Stimulated activated naive CD4-positive, alpha-beta T cell (primary cell): ENCODE measurements around the gene NDUFA3.

ENCODE experiments used
- DNase-seq, 6 experiments: peaks; one replicate each; lab custom pipeline; 2025; lab: John Stamatoyannopoulos, UW

The NDUFA3 gene

DNA sequence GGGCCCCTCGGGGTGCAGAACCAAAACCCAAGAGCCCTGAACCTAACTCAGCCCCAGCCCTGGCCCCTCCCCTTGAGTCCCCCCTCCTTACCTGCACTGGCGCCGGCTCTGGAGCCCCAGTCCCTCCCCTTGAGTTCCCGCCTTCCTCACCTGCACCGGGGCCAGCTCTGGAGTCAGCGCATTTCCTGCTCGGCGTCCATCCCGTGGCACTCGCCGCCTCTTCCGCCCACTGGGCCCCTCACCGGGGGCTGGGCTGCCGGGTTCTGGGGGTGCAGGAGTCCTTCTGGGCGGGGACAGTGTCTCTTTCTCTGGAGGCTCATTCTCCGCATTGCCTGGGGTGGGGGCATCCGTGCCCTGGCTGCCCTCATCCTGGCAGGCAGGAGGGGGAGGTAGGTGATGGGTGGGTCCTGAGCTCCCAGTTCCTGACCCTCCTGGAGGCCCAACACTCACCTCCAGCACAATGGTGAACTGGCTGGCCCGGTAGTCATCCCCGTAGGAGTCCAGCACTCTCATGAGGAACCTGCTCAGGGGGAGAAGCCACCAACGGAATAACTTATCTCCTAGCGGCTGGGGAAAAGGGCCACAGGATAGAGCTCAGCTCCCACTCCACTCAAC lies 5.3 kb downstream of the NDUFA3 start:
- DNase-seq, result no peak

GRCh38 chr19:54108496-54108895 lies 5.8 kb downstream of the NDUFA3 start:
- no peak for DNase-seq

- no peak for DNase-seq
These were observed 7.0 kb downstream of the NDUFA3 start for GRCh38 chr19:54109651-54110050.

DNA sequence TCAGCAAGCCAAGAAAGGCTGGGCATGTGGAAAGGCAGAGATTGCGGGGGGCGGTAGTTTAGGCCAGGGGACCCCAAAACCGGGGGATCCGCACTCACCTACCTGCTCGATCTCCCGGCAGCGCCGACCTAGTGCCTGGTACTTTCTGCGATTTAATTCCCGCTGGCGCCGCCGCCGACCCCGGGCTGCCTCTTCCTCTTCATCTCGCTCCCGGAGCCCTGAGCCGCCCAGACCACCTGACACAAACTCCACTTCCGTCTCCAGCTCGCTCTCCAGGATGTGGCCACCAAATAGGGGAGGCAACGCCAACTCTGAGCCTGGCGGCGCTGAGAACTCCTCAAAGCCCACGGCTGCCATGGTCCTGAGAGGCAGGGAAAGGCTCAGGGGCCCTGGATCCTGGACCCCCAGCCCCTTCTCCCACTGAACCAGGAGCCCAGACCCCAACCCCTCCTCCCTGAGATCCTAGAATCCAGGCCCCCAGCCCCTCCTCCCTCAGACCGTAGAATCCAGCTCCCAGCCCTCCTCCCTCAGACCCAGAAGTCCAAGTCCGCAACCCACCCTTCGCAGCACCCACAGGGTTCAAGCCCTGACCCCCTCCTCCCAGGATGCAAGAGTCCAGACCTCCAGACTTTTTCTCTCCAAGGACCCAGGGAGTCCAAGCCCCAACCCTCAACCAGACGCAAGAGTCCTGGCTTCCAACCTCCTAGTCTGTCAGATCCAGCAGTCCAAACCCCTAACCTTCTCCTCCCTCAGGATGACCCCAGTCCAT lies 11.9 kb downstream of the NDUFA3 start:
- peak in 5 of 6 experiments; percentile 23 to 47 (median 27) for DNase-seq

DNA sequence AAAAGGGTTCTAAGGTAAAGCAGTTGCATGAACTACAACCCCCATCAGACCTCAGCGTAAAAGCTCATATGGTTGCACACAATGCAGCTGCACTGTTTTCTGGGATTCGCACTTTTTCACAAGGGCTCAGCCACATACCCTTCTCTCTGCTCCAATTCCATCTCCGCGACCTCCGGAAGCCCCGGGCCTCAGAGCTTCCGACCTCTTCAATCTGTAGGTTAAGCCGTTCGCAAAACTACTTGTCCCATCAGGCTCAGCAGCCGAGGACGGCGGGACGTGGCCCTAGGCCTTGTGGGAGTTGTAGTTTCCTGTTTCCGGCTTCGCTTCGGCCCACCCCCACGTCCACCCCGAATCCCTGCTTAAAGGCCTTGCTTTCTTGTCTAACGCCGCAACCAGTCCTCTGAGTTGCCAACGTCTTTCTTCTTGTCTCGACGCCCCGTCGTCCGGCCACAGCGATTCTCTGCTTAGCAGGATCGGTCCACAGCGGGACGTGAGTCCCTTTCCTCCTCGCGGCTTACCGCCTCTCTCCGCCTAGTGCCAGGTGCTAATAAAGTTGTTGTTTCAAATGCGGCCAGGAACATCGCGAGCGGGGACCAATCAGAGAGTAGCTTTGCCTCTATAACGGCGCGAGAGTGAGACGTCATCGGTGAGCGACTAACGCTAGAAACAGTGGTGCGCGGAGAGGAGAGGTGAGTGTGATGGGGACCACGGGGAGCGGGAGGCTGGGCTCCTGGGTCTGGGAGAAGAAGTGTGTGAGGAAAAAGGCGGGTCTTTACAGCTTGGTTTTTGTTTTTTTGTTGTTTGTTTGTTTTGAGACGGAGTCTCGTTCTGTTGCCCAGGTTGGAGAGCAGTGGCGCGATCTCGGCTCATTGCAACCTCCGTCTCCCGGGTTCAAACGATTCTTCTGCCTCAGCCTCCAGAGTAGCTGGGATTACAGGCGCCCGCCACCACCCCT lies 12.7 kb downstream of the NDUFA3 start, which contains the start of the genes PRPF31 and TFPT:
Gene PRPF31 (plus strand): TSS at position 646 of the 955 bp plus-strand sequence. CDS start 2,525 bp downstream, outside the sequence.
Gene TFPT (minus strand): TSS at position 549 of the 955 bp plus-strand sequence. CDS start 388 bp downstream, at position 161.
- peak; percentile 92 to 99 (median 96) for DNase-seq

DNA sequence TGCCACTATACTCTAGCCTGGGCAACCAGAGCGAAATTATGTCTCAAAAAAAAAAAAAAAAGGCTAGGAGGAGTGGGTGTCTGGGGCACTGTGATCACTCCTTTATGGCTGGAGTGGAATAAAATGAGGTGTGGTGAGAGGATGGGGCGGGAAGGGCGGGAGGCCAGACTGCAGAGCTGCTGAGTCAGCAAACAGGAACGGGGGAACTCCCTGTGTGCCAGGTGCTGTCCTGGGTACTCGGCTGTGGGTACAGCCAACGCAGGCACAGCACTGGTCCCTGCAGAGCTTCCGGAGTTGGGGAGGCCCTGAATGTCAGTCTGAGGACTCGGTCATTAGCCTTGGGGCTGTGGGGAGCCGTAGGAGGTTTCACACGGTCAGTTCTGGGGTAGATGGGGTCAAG lies 18.6 kb downstream of the NDUFA3 start:
- DNase-seq, result no peak

DNA sequence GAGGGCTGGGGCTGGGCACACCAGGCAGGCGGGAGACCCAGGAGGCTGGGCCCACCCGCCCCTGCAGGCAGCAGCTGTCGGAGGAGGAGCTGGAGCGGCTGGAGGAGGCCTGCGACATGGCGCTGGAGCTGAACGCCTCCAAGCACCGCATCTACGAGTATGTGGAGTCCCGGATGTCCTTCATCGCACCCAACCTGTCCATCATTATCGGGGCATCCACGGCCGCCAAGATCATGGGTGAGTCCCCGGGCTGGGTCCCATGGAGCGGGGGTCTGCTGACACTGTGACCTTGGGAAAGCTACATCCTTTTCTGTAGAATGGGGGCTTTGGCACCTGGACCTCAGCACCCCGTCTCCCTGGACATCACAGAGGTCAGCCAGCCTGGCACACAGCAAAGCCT lies 21.0 kb downstream of the NDUFA3 start:
- DNase-seq, result no peak

DNA sequence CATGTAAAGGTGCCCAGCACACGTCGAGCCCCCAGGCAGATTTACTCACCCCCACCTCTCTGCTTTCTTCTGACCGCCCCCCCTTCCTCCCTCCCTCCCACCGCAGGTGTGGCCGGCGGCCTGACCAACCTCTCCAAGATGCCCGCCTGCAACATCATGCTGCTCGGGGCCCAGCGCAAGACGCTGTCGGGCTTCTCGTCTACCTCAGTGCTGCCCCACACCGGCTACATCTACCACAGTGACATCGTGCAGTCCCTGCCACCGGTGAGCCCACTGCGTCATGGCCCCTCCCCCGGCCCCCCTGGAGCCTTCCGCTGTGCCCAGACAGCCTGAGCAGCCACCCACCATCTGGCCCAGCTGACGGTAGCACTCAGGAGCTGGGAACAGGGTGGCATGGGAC lies 21.7 kb downstream of the NDUFA3 start:
- DNase-seq, result no peak

DNA sequence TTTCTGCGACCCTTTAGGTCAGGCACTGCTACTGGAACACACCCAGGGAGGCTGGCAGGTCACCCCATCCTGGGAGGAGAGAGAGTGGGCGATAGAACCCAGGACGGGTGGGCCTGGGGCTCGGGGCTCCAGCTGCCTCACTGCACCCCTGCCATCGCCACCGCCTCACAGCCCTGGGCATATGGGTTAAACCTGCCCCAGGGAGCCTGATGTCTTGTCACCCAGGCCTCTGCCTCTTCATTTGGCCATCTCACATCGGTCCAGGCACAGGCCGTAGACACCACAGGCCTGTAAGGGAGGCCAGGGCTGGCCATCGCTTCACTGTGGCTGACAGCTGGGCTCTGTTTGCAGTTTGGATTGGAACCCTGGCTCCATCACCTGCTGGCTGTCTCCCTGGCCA lies 23.1 kb downstream of the NDUFA3 start:
- no peak for DNase-seq

GRCh38 chr19:54127688-54128440 lies 25.2 kb downstream of the NDUFA3 start:
- no peak for DNase-seq

- DNase-seq, result no peak
These were observed 25.7 kb downstream of the NDUFA3 start for GRCh38 chr19:54128441-54128725.

GRCh38 chr19:54128796-54129616 lies 26.4 kb downstream of the NDUFA3 start:
- no peak for DNase-seq

GRCh38 chr19:54129617-54129996 lies 27.0 kb downstream of the NDUFA3 start:
- DNase-seq, result no peak

- peak in 2 of 6 experiments; percentile 34 to 63 for DNase-seq
These were observed 30.8 kb downstream of the NDUFA3 start for GRCh38 chr19:54133312-54133956.

DNA sequence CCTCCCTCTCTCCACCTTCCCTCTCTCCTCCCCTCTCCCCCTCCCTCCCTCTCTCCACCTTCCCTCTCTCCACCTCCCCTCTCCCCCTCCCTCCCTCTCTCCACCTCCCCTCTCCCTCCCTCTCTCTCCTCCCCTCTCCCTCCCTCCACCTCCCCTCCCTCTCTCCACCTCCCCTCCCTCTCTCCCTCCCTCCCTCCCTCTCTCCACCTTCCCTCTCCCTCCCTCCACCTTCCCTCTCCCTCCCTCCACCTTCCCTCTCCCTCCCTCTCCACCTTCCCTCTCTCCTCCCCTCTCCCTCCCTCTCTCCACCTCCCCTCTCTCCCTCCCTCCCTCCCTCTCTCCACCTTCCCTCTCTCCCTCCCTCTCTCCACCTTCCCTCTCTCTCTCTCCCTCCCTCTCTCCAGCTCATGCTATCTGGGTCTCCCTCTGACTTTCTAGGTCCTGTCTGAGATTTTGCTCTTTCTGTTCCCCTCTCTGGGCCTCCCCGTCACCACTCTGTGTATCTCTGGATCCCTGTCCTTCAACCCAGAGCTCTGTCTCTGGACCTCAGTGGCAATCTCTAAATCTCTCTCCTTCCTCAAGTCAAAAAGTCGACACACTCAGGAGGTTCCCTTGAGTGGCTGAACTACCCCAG lies 31.4 kb downstream of the NDUFA3 start:
- DNase-seq, result no peak

DNA sequence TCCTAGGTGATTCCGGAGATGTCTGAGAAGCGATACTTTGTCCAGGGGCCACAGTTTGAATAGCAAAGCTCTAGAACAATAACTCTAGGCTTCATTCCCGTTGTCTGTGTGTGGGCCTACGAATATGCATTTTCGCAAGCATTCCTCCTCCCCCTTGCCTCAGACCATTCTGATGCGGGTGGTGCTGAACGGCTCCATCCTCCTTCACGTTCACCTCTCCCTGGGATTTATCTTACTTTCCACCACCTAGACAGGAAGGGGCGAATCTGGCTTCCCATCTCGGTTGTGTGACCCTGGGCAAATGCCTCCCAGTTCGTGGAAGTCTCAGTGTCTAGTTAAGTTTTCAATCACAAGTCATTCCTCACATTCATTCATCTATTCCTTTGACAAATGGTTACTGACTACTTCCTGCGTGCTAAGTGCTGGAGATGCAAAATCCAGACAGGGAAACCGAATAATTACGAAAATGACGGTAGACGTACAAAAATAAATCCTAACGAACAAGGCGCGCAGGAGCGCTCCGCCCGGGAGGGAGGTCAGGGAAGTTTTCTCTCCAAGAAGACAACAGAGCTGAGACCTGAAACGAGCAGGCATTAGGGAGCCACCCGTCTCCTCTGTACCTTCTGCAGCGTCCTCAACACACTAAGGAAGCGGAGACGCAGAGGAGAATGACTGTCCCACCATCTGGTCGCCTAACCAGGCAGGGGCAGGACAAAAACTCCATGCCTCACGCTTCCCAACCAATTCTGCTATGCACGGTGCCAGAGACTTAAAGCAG lies 33.6 kb downstream of the NDUFA3 start:
- DNase-seq, result no peak

DNA sequence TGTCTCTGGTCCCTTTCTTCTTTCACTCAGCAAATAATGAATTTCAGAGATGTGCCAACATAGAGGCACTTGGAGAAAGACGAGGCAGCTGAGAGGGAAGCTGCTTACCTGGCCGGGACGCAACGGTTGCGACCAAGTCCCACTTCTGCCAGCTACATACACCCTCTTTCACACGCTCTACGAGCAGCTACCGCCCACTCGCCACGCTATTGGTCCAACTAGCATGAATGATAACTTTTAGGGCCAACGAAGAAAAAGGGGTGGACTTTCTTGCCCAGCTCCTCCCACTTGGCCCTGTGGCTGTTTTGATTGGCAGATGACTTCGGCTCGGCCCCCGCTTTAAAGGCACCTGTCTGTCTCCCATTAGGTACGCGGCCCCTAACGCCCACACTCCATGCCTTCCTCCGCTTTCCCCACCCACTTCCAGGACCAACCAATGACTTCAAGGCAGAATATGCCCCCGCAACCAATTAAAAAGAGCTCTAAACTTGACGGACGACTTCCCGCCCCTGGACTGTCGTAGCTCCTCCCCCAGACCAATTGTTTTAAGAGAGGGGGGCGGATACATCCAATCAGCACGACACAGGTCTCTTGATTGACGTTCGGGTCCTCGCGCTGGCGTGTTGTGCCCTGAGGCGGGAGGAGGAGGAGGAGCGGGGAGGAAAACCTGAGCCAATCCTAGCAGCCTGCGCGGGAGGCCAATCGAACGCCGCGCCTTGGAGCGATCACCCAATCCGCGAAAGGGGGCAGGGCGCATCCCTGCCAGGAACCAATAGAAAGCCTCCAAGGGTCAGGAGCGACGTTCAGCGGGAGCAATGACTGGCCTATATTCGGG lies 34.4 kb downstream of the NDUFA3 start:
- peak; percentile 97 to 100 (median 100) for DNase-seq
